Kidney glomerular epithelial cell (primary cell): ENCODE data around the gene LHFPL2.

Experiments
- DNase-seq: peaks from one replicate; lab custom pipeline; 2025; lab: John Stamatoyannopoulos, UW

Gene LHFPL2

DNA sequence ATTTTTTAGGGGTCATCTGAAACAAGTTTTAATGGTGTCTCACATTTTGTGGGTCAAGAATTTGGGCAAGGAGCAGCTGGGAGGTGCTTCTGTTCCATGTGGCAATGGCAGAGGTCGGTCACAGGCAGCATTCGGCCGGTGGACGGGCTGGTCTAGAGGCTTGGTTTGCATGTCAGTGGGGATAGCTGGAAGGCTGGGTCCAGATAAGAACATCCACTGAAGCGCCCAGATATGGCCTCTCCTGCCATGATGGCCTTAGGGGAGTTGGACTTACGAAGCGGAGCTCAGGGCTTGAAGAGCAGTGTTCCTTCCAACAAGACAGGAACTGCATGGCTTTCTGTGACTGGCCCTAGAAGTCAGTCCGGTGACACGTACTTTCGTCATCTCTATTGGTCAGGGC, 30.3 kb downstream of the LHFPL2 start:
- no peak for DNase-seq

DNA sequence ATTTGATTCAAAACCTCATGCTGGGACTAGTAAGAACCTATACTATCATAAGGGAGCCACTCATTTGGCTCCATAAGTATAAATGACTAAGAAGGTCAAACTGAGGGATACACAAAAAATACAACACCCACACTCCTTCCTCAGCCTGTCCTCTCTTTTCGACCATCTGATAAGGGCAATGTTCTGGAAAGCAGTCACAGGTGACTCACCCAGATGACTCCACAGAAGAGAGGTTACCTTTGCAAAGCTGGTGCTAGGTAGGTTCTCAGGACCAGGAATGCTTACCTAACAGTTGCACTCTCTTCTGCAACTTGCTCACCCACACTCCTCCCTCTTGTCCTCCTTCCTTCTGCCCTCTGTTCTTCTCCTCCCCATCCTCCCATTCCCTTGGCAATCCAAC, 32.9 kb downstream of the LHFPL2 start:
- peak; percentile 37 for DNase-seq

DNA sequence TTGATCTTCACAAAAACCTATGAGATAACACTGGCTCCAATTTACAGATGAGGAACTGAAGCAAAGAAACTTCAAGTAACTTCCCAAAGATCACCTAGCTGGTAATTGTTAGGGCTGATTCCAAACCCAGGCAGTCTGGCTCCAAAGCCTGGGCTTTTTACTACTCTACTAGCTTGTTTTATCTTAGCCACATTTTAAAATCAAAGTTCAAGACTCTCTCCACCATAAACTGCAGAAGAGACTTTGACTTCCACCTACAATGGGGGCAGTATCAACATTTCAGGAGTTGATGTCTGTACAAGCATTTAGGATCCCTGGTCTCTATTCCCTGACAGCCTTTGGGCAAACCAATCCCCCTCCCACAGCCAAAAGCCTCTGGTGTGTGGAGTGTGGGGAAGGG, 33.8 kb downstream of the LHFPL2 start:
- DNase-seq, result no peak

DNA sequence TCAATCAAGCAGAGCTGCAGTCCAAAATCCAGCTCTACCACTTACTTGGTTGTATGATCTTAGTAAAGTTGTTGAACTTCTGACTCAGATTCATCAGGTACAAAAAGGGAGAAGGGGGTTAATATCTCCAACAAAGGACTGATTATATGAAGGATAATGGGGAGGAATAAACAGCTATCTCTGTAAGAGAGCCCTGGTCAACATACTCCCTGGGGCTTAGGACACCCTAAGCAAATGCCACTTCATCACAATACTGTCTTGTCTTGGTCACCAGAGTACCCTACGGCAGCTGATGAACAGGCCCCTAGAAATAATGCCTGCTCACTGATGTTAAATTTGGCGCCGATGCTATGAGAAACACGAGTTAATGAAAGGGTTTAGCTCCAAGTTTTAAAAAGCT, 34.8 kb downstream of the LHFPL2 start:
- DNase-seq, result no peak

DNA sequence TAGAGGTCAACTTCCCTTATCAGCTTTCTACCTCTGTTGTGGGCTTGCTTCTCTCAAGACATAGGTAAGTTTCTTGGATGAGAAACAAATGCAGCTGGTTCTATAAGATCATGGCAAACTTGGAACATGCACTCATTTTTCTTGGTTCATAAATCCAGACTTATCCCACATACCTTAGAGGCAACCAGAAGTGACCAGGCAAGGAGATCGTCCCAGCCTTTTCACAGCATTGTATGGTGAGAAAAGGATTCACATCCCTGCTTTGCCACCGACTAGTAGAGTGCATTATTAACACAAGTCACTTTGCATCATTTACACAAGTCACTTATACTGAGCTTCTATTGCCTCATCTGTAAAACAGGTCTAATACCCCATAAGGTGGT, 35.4 kb downstream of the LHFPL2 start:
- peak; percentile 42 for DNase-seq

DNA sequence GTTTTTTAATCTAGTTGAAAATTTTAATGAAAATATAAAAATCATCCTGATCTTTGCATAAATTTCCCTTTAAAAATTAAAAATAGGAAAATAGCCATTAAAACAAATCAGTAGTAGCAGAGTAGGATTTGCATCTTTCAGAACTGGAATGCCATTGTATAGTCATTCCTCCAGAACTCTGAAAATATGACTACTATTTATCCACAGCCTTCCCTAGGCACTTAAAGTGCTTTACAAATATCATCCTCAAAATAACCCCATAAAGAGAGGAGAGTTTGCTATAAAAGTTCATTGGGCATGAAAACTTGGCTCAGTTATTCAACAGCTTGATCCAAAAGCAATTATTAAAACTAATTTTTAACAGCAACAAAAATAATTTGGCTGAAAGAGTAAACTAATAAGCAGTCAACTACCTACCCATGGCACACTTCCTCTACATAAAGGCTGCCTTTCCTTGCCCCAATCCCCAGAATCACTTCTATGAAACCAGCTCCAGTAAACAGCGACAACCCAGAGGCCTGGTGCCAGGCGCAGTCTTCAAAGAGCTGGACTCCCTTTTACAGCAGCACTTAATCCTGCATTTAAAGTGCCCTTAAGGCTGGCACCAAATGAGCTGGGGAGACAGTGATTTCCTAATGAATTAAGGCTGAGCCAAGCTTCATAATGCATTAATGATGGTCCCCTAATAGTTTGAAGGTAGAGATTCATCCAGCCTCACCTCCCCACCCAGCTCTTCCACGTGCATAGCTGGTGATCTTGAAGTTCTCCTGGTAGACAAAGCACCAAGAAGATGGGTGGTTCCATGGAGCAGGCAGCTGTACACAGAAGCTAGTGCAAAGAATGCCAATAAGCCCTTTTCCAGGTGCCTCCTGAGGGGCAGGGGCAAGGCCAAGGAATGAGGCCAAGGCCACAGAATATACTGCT, 36.1 kb downstream of the LHFPL2 start:
- no peak for DNase-seq

DNA sequence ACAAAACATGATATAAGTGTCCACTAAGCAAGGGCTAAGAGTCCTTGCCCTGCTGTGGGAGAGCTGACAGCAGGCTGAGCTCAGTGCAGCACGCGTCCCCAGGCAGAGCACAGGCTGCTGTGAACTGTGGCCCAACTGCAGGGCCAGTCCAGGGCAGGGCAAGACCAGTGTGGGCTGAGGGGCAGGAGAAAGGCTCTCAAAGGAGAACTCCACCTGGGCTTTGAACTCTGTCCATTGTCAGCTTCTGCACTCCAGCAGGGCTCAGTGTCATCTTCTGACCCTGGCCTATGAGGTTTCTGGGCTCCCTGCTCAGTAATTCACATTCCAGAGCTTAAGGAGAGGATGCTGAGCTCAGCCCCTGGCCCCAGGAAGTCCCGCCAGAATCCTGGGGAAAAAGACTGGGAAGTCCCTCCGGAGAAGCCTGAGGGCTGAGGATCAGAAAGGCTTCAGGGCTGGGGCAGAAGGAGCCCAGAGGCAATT, 37.4 kb downstream of the LHFPL2 start:
- no peak for DNase-seq

DNA sequence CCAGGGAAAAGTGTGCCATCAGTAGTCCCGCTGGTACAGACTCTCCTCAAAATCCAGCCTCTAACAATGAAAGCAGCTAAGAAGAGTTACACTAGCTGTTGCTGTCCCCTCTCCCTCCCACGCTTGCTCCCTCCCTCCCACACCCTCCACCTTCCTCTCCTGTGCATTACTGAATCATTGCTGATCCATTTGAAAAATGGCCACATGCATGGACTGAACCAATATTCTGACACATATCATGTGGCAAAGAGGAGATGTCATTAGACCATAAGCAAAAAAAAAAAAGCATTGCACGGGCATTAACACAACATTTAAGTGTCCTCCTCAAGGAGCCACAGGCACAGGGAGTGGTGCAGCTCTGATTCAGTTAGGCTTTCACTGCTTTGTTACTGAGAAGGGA, 37.9 kb downstream of the LHFPL2 start:
- DNase-seq, result no peak

DNA sequence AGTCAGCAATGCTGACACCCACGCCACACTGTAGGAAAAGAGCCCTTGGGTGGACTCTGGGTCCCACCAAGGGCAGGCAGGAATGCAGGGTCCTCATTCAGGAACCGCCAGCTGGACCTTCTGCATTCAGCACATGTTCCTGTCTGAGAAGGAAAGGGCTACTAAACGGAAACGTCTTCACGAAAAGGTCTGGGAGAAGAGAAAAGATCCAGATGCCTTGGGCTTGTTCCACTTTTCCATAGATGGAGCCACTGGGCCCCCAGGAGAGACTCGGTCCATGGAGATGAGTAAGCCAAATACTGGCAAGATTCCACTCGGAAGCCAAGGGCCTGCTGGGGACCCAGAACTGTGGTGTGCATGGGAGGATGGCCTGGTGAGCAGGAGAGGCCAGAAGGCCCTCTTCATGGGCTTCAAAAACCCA, 38.4 kb downstream of the LHFPL2 start:
- no peak for DNase-seq

DNA sequence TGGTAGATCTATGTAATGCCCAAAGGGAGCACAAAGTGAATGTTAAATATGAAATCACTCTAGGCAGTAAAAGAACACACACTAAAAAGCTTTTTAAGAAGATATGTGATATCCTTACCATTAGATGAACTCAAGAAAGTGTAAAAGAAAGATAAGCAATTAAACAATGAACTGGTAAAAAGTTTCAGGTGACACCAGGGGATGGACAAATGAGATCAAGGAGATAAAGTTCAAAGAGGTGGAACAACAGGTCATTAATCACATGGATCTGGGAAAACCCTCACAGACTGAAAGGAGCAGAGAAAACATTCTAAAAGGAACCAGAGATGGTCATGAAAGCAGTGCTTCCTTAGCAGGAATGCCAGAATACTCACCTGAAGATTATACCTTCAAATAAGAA, 40.7 kb downstream of the LHFPL2 start:
- DNase-seq, result no peak

DNA sequence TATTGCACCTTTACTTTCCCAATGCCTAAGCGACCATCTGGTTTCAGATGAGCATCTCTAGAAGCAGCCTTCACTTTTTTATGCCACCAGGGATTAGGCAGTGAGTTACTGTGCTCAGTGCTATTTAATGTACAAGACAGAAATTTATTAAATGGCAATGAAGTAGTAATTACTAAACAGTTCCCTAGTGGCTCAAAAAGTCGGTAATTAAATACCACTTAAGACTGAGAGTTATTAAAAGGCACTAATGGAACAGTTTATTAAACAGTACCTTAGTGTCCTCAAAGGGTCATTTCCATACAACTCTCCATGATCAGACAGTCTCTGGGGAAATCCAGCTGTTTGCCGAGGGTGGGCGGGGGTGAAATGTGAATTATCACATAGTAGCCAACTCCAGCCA, 42.3 kb downstream of the LHFPL2 start:
- no peak for DNase-seq

DNA sequence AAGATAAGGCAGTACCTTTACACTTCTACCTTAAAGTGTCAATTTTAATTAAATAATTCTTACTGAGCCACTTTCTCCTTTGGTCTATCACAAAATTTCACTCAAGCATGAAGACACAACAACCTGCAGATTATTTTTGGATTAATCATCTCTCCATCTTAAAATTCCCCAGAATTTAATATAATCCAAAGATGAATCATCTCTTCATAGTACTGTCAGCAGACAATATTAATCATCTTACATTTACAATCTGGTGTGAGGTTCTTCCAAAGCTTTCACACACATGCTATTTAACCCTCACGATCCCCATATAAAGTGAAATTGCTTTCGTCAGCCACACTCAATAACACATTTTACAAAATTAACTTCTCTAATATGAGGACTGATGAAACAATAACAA, 43.0 kb downstream of the LHFPL2 start:
- DNase-seq, result no peak

DNA sequence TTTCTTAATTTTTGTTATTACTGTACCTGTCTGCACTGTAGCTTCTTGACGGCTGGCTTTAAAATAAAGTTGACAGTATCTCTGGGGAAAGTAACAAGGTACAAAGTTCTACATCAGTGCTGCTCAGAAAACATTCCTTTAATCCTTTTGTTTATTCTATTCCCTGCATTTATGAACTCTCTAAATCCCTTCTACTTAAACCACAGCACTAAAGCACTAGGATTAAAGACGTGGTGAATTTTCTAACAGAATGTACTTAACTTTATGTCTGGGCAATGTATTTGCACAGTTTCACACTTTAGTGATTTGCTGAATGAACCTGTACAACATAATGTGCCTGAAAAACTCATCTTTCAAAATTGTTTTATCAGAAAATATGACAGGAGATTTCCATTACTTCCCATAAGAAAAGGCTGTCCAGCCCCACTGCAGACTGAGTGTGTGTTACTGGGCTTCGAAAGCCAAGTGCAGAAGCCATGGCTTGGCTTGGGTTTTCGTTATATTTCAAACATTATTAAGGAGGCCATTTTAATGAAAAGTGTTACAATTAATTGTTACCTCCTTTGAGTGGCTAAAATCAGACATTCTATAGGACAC, 43.8 kb downstream of the LHFPL2 start:
- no peak for DNase-seq

DNA sequence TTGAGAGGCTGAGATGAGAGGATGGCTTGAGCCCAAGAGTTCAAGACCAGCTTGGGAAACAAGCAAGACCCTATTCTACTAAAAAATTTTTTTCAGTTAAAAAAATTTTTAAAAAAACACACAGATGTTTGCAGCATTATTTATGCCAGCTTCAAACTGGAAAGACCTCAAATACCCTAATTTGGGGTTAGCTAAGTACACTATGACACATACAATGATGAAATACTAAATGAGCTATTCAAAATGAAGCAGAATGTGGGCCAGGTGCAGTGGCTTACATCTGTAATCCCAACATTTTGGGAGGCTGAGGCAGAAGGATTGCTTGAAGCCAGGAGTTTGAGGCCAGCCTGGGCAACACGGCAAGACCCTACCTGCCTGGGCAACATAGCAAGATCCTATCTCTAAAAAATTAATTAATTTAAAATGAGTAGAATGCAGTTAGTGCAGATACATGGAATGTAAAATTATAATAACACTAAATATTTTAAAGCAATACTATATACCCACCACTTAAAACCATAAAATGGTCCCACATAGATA, 44.9 kb downstream of the LHFPL2 start:
- no peak for DNase-seq

DNA sequence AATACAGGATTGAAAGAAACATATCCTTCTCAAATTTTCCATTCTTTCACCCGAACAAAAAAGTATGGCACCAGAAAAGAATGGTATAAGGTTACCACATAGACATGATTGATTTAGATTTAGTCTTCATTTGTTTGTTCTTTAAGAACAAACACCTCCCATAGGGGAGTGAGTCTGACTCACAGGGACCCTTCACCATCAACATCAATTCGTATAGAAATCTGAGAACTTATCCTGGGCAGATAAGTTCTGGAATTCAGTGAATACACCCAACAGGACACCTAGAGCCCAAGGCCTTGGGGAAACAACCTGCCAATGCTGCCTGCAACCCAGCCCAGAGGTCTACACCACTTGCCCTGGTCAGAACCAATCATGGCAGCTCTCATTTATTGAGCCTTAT, 46.2 kb downstream of the LHFPL2 start:
- no peak for DNase-seq

DNA sequence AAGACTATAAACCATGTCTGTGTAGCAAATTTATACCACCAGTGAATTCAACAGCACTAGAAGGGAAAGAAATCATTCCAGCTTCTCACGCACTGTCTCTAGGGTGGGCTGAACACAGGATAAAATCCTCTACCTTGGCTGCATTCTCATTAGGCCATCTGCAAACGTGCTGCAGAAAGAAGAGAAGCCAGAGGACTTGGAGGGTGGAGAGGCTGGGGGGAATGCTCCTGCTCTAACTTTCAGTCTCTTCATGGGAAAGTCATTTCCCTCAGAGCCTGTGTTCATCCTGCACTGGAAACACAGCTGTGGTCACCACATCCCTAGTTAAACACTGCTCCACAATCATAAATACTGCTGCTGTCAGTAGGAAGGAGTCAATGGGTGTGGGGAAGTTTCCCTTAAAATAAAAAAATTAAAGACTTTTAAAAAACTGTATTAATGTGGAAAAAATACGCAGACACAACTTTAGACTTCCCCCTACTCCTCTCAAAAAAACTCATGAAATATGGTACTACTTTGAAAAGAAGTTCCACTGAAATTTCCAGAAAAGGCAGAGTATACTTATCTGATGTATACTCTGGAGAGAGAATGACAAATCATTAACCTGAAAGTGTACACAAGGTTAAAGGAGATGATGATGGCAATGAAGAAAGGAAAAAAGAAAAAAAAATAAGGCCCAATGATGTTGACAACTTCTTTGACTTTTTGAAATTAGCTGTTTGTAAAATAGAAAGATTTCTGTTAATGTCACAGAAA, 46.8 kb downstream of the LHFPL2 start:
- DNase-seq, result no peak

DNA sequence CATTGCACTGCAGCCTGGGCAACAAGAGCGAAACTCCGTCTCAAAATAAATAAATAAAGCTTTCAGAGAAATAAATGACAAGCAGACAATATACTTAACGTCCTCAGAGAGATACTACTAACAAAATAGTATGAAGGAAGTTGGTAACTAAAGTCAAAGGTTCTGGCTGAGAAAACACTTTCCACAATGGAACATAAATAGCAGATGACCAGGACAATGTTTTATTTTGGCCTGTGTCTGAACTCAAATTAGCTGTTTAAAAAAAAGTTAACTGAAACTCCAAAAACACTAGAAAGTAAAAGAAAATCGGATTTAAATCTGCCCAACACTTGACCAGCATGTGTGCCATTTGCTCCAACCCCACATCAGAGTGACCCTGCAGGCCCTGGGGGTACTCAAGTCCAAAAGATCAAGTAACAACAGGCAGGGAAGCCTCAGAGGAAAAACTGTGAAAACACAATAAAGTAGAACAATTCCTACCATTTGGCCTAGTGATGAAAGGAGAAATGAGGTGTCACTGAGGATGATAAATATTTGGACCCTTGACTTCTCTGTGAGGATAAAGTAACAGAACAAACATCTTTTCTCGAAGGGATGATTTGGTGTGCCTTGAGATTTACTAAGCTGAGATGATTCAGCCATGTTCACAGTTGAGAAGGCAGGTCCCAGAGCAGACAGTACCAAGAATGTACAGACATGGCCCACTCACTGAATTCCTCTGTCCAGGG, 47.7 kb downstream of the LHFPL2 start:
- DNase-seq, result peak; percentile 89

DNA sequence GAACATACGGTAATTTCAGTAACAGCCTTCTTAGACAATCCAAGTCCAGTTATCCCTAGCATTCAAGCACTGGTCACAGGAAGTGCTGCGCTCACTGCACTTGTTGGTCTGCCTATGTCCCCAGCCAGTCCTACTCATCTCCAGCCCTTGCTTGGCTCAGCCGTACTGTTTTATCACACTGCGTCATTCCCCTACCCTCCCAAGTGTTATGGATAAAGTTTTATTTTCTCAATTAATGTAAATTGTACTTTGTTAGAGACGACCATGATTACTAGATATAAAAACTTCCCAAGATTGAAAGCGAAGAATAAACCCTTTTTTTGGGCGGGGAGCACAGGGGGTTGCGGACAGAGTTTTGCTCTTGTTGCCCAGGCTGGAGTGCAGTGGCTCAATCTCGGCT, 49.6 kb downstream of the LHFPL2 start:
- no peak for DNase-seq

DNA sequence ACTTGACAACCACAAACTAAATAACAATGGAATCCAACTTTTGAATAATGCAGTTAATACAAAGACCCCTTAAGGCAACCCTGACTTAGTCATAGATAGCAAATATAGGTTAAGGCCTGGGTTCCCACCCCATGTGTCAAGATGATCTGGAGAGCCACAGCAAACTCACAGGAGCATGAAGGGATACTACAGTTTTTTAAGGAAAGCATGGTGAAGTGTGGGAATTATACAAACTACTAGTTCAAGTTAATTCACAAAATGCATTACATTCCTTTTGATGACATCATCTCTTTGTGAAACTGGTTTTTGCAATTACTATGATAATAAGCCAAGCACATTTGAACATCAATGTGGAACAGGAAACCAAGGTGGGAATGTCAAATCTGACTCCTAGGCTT, 50.6 kb downstream of the LHFPL2 start:
- peak; percentile 36 for DNase-seq

DNA sequence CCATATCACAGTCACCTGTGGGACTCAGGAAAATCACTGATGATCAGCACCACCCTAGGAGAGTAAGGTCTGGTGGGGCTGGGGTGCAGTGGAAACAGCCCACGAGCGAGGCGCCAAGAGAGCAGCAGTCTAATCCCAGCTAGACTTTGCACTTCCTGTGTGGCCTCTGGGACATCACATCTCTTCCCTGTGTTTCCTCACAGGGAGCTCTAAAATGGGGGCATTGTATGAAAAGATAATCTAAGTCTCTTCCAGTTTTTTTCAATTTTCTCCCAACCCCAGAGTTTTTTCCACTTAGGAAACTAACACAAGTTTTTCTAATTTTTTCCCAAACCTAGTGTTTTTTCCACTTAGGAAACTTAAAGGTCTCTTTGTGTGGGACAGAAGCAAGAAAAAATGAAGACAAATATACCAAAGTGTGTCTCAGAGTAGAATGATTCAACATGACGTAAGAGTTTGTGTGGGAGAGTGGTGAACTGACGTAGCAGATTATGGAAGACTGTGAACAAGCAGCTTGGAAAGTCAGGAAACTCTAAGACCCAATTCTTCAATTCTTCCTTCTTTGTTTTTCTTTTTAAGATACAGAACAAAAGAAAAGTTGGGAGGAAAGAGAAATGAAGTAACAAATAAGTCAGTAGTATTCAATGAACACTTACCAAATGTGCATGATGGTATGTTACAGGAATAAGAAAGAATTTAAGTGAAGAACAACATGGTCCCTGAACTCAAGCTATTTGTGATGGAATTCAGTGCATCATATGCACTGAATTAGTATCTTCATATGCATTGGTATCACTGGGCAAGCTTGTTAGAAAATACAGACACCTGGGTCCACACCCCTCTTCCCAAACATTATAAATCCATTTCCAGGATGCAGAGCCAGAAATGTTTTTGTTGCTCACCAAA, 51.3 kb downstream of the LHFPL2 start:
- peak; percentile 80 for DNase-seq

DNA sequence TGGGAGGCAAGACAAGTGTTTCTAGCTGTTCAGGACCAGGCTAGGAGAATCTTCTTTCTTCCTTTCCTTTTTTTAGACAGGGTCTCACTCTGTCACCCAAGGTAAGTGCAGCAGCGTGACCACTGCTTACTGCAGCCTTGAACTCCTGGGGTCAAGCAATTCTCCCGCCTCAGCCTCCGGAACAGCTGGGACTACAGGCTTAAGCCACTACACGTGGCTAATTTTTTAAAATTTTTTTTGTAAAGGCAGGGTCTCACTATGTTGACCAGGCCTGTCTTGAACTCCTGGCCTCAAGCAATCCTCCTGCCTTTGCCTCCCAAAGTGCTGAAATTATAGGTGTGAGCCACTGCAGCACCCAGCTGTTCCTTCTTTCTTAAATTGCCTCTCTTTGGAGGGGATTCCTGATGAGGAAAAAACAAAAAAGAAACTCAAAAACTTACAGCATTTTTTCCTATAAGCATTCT, 53.1 kb downstream of the LHFPL2 start:
- no peak for DNase-seq
